Stimulated activated naive CD8-positive, alpha-beta T cell treated with anti-CD3 and anti-CD28 coated beads, Interleukin-15, Interleukin-2, amounts not matched to agents 100 U/mL and 50 U/mL, for 24 hours (primary cell): ENCODE measurements around the gene LIMK2.
A peak's percentile ranks its signal among the peaks of the same experiment; 100 is the strongest.
"Not testable (repeated sequence)": the region's sequence is repeated elsewhere in the genome, so short reads cannot be mapped to it uniquely, and the experiment has no call there.

Source experiments
- ATAC-seq: fragments of 150-1000 bp; cut with Tn5 transposase; one replicate; pipeline ENCODE4 v1.10.0; 2021
- DNase-seq: peaks from one replicate; pipeline ENCODE4 v3.0.0; 2021

Gene LIMK2

DNA sequence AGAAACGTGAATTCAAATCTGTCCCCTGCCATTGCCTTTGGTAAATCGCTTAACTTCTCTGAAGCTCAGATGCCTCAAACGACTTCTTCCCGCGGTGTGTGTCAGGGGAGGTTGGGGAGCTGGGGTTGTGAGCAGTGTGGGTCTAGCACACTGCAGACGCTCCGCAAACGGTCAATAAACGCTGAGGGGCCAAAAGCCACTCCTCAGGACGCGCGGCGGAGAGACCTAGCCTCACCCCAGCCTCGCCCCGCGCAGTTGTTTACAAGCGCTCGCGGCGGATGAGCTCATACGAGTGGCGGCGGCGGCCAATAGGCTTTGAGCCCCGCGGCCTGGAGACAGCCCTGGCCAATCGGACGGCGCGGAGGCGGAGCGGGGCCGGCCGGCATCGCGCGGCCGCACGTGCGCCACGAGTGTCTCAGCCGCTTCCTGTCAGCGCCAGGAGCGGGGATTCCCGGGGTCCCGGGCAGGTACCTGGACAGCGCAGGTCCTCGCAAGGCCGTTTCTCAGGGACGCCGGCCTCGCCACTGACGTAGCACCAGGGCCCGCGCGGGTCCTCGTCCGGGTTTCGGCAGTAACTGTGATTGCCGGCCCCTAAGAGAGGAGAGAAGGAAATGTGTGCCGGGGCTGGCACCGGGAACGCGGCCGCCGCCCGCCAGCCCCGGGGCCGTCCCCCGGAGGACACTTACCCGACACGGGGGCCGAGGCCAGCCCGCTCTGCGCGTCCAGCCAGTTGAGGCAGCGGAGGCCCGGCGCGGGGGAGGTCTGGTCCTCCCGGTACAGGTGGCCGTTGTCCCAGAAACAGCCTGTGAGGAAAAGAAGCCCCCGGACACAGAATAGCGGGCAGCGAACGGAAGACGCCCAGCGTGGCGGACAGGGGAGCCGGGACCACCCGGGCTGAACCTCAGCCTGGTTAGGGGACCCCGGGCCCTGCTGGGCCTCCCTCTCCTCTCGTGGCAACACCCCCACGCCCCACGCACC, 78.7 kb downstream of the LIMK2 start:
- peak; percentile 95 for DNase-seq
- peak; percentile 84 for ATAC-seq

DNA sequence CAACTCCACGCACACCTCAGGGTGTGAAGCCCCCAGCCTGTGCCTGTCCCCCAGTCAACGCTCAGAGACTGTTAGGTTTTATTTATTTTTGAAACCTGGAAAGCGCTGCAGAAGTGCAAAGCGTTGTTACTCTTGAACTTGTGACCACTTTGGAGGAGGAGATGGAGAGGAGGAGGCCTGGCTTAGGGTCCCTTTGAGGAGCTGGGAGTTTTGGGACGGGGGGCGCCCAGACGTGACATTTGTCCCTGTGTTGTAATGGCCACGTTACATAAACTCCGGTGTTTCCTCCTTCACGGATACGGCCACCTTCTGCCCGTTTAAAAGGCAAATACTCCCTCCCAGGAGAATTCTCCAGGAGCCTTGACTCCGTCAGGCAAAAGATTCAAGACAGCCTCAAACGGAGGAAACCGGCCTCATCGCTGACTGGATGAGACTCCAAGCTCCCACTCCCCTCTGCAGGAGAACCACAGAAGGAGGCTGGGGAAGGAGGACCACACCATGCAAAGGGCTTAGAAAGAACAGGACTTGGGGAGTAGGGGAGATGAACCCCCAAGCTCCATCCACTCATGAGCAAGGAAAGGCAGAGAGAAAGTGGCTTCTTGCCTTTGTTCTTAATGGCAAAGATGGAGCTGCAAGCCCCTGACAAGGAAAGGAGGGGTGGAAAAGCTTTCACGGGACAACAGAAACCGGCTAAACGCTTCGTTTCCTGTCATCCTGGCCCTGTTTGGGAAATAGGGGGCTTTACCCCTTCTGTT, 79.6 kb downstream of the LIMK2 start:
- no peak for ATAC-seq
- DNase-seq: peak; percentile 31

DNA sequence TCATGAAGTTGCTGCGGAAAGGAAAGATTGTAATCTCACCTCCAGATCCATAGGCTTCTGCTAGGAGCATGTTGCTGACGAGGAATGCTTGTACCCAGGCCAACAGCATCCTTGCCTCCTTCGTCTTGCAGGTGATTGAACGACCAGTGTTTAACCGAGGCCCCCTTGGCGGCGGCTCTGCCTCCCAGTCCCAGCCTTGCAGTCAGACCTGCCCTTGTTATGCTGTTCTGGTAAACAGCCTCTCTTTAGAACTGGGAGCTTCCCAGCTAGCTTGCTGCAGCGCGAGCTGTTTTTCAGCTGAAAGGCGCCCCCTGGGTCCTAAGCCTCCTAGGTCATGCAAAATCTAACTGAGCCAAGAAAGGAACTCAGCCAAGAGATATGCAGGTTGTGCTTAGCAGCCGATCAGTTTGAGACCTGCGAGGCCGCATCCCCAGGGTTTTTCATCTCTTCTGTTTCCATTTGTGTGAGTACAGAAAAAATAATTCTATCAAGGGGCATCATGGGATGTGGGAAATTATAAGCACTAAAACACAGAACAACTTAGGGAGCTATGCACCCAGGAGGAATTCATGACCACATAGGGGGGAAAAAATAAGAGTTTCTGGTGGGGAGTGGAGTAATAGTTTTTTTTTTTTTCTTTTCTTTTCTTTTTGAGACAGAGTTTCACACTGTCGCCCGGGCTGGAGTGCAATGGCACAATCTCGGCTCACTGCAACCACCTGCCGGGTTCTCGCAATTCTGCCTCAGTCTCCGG, 80.3 kb downstream of the LIMK2 start, which contains the start of gene PIK3IP1:
TSS of gene PIK3IP1 (minus strand) at position 253 of the 754 bp plus-strand sequence. CDS start at position 109, 144 bp downstream.
- DNase-seq (peak; percentile 85), ATAC-seq (peak; percentile 60)

DNA sequence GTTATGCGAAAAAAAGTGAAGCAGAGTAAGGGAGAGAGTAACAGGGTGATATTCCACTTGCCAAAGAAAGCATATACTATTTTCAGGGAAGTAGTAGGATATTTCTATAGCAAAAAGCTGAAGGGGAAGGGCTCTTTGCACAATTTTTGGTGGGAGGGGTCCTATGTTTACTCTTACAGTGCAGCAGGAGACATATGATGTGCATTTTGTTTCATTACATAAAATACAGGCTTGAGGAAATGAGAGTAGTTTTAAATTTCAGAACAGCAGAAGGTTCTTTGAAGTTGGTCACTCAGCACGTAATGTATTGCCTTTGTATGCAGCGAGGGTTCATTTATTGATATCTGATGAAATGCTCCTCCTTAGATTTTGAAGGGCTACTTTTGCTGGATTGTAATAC, 83.3 kb downstream of the LIMK2 start:
- no peak for DNase-seq
- no peak for ATAC-seq

DNA sequence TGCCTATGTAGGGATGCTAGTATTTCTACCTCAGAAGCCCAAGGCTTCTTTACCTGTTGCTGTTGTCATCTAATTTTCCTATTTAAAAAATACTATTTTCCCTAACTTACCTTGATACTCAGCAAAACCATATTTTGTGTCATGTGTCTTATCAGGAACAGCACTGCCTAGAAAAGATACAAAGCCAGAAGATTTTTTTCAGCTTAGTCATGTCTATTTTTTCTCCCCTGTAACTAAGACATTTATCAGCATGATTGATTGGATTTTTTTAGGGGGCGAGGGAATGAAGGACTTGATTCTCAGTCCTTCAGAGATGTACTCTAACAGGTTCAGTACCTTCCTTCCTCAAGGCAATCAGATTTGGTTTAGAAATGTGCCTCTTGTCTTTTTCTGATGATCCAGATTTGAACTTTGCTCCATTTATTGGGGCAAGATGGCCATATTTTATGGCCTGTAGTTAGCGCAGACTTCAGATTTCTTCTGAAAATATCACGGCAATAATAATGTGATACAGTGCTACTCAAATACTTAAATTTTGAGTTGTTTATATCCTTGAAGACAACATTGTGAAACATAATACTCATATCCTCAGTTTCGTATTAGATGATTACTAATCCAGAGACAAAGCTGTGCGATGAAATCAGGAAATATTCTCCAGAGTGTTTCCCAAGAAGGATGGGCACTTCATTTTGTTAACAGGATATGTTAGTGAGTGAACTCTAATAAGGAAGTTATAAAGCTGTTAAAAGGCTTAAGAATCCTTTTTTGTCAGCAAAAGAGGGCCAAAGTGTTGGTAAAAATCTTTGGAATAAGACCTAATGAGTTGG, 83.9 kb downstream of the LIMK2 start:
- no peak for ATAC-seq

DNA sequence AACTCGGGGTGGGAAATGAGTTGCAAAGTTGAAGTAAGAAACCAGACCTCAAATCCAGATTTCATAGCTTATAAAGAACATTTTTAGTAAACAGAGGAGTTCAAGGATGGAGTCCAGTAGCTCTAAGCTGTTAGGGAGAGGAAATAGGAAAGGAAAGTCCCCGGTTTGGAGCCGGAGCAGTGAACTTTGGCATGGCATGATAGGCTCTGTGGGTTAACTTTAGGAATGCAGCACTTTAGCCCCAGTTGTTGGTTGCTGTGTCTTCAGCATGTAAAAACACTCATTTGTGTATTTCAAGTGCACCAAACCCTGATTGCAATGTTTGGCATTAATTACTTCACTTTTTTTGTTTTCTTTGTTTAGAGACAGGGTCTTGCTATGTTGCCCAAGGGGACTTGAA, 88.8 kb downstream of the LIMK2 start:
- no peak for ATAC-seq
- DNase-seq: no peak

More for the DNA sequence above, 83.9 kb downstream of the LIMK2 start:
- DNase-seq: no peak

DNA sequence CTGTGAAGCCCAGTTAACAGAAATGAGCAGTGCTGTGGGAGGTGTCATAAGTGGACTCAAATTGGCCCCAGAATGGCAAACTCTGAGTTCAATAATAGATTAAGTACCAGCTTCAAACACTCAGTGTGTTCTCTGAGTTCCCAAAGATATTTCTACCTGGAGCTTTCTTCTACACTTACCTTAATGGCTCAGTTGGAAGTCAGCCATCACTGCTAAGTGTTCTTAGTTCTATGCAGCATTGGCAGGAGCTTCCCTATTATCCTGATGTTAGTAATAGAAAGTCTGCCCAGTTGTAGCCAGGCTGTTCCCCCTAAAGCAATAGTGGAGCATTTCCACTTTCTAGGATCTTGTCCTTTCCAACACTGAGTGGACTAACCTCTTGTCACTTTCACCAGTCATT, 89.9 kb downstream of the LIMK2 start:
- DNase-seq (no peak), ATAC-seq (no peak)

DNA sequence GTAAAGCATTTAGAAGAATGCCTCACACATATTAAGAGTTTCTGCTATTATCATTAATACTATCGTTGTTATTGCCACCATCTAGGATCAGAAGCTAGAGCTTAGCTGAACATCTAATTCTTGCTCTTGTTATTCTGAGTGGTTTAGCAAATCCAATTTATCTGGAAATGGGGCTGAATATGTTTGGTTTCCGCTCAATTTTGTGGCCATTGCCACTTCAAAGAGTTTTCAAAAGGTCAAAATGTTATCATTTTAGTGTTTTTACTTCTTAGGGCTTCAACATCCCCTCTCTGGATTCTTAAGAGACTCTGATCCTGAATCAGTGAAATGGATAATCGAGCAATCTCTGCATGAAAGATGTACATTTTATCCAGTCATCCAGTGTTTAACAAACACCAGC, 90.4 kb downstream of the LIMK2 start:
- ATAC-seq (peak; percentile 33), DNase-seq (no peak)

DNA sequence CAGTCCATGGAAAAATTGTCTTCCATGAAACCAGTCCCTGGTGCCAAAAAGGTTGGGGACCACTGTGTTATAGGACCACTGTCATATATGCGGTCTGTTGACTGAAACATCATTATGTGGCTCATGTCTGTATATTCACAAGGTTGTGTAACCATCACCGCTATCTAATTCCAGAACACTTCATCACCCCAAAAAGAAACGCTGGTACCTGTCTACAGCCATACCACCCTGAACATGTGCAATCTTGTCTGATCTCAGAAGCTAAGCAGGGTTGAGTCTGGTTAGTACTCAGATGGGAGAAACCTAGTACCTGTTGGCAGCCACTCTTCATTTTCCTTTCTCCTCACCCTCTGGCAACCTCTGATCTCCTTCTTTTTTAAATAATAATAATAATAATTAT, 93.1 kb downstream of the LIMK2 start:
- DNase-seq: no peak
- no peak for ATAC-seq

DNA sequence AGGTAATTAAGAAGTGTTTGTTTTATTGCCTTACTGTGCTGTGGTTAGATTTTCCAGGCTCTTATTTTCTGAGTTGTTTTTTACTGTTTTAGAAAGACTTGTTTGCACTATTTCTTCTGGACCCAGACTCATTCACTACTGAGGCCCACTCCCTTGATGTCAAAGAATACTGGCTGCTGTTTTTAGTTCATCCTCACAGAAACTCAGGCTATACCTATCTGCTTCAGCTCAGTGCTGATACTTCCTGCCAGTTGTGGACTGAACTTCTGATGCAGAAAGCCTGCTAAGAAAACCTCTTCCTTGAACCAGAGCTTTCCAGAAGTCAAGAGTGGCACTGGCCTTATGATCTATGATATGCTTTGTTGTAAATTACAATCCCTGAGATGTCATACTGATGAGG, 96.1 kb downstream of the LIMK2 start:
- DNase-seq (no peak), ATAC-seq (no peak)

DNA sequence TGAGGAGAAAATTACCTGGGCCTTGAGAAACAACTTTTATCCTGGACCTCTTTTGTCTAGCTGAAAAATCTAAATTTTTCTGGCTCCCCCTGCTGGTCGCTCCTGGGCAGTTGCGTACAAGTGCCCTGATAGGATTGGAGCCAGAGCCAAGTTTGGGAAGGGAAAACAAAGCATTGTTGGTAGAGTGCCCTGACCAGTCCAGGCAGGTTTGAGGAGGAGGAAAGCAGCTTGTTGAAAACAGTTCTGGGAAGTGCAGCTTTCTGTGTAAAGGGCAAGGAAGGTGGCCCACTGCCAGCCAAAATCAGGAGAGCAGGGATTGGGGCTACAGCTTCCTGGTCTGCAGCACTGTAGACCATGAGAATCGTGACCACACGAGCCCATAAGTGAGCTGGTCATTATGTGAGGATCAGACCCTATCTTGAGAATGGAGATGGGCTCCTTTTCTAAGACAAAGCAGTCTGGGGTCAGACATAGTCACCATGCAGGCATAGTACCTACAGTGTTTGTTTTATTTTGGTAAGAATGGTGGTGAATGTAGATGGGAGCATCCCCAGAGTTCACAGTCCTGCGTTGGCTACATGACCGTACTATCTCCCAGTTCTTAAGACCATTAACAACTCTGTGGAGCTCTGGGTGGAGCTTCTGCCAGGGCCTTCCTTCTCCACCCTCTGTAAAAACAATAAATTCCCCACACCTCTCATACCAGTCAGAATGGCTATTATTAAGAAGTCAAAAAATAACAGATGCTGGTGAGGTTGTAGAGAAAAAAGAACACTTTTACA, 101.5 kb downstream of the LIMK2 start:
- peak; percentile 65 for ATAC-seq

DNA sequence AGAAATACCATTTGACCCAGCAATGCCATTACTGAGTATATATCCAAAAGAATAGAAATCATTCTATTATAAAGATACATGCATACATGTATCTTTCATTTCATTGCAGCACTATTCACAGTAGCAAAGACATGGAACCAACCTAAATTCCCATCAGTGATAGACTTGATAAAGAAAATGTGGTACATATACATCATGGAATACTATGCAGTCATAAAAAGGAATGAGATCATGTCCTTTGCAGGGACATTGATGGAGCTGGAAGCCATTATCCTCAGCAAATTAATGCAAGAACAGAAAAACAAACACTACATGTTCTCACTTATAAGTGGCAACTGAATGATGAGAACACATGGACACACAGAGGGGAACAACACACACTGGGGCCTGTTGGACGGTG, 102.1 kb downstream of the LIMK2 start:
- ATAC-seq, DNase-seq: not testable (repeated sequence)

More for the DNA sequence above, 101.5 kb downstream of the LIMK2 start:
- DNase-seq: peak; percentile 80

DNA sequence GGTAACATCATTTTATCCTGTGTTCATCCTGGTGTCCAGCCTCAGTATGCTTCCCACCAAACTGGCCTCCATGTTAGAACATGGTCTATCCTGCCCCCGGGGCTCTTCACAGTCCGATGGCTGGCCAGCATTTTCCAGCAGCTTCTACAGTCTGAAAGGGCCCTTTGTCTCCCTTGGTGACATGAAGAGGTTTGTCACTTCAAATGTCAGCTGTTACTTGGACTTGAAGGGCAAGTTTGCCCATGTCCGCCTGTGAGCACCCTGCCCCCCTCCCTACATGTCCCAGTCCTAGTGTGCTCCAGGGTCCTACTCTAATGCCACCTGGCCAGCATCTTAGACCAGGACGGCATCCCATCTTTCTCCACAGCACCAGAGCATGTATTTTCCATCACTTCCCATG, 109.3 kb downstream of the LIMK2 start:
- ATAC-seq (no peak), DNase-seq (no peak)

DNA sequence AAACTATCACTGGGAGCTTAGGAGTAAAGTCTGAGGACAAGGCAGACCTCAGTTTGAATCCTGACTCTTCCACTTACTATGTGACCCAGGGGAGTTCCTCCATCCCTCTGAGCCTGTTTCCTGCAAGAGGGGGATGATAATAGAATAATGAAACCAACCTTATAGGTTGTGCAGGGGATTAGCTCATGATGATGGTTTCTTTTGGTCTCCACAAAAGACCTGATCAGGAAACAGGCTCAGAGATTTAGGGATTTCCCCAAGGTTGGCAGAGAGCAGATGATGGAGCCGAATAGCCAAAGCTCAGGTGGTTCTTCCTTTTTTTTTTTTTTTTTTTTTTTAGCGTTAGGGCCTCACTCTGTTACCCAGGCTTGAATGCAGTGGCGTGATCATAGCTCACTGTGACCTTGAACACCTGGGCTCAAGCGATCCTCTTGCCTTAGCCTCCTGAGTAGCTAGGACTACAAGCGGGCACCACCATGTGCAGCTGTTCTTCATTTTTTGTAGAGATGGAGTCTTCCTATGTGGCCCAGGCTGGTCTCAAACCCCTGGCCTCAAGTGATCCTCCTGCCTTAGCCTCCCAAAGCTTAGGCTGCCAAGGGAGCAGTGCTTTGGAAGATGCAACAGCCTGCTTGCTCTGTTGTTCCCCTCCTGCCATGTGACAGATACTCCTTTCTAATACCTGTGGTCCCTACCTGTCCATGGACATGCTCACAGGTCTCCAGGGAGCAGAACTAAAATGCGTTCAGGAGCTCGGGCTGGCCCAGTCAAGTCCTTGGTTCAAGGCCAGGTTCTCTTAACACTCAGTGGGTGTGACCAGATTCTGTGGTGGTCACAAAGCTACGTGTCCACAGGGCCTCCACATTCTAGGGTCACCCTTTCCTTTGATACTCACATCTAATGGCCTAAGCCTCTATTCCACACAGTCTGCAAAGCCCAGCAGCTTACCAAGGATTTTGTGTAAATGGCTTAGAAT, 111.8 kb downstream of the LIMK2 start:
- DNase-seq (no peak), ATAC-seq (peak; percentile 16)

DNA sequence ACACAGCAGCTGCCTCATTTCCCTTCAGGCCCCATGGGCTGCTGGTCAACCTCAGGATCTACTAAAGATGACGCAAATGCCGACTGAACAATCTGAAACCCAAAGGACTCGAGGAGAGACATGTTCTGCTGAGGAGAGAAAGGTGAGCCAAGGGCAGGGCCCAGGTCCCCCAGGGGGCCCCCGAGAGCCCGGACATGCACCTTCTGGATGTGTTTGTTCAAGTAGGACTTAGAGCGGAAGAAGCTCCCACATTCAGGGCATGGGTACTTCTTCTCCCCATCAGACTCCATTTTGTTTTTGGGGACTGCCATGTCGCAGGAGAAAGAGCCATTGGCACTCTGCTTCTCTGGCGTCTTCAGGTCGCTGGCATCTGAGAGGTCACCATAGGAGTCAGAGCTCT, 114.8 kb downstream of the LIMK2 start:
- no peak for DNase-seq
- no peak for ATAC-seq

DNA sequence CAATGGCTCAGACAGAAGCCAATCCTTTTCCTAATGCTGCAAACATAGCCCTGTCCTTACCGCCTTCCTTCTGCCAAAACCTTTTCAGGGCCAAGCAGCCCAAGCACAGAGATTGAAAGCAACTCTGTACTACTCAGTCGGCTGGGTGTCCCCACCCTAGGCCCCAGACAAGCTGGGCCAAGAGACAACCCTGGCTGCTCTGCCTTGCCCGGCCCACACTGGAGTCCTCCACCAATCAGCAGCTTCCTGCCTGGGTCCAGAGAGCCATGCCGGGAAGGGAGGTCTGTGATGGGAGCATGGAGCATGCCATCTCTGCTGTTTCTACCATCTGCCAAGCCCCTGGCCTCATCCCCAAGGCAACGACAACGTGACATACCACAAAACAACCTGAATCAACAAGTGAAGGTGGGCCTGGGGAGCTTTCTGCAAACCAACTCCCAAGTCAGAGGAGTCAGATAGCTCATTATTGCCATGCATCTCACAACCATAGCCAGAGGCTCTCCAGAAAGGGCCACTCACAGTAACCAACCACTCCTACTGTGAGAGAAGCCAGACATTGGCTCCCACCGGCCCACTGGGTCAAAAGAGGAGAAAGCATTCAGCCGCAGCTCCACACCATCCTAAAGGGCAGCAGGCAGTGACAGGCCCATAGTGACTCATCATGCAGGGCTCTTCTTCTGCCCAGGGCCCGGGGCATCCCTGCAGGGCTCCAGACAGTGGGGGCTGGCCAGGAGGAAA, 115.9 kb downstream of the LIMK2 start:
- ATAC-seq (no peak), DNase-seq (no peak)

DNA sequence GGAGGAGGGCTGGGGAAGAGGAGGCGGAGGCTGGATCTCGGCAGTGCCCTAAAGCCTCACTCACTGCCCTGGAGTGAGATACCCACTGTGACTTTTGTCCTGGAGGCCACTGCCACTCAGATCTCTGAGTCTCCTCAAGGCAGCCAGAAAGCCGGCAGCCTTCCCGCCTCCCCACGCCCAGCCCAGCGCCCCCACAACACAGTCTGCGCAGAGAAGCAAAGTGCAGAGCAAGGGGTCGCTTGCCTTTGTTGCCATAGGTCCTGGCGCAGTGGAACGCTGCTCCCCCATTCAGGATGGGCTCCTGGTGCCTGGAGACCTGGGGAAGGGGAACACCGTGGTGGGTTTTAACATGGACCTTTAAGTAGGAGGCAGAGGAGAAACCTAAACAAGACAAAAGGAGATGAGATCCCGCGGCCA, 116.5 kb downstream of the LIMK2 start:
- no peak for ATAC-seq
- DNase-seq: no peak

DNA sequence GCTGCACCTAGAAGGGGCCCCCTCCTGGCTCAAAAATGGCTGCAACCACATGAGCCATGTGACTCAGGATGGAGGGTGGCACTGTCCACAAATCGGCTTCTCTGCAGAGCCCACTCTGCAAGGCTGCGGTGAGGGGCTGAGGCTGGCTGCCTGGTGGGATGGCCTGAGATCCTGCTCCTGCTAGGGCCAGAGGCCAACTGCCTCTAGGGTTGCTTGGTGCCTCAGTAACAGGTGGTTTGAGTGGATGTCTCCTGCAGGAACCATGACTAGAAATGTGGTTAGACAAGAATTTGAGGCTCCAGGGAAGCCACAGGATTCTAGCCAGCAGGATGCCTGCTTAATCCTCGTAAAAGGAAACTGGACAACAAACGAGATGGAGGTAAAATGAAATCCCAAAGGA, 116.9 kb downstream of the LIMK2 start:
- DNase-seq: no peak

More for the DNA sequence above, 116.9 kb downstream of the LIMK2 start:
- no peak for ATAC-seq
